ENCODE measurements around the gene FOXN3.

- TF ChIP-seq CTCF (IDR thresholded peaks at IDR 0.05; ENCODE audit: low read depth, low read length) (no peak), EZH2phosphoT487 (IDR thresholded peaks at IDR 0.05; ENCODE audit: low read depth) (no peak)
Observed at GRCh38 chr14:89419973-89420482, 3.0 kb upstream of the FOXN3 start.

Measured in OCI-LY3 (cell line).